Non-pigmented ciliary epithelial cell (primary cell): ENCODE measurements around the gene ACOXL.

Experiments used
- DNase-seq: peaks from one replicate; pipeline ENCODE4 v3.0.0-alpha.2; 2010; ENCODE audit warnings: low read depth

Gene ACOXL

DNA sequence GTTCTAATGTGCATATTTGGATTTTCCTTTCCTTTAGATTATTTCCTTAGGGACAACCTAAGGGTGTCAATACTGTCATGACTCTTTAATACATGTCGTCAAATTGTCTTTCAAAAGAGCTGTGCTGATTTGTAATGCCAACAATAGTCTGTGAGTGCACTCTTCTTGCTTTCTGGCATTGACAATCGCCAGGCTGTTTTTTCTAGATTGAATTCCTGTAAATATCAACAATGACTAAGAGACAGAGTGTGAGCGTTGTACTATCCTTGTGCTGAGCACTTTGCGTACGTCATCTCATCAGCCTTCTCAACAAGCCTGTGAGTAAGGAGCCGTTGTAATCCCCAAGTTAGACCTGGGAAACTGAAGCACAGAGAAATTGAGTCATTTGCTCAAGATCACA is 96.0 kb downstream of the ACOXL start:
- DNase-seq: no peak

DNA sequence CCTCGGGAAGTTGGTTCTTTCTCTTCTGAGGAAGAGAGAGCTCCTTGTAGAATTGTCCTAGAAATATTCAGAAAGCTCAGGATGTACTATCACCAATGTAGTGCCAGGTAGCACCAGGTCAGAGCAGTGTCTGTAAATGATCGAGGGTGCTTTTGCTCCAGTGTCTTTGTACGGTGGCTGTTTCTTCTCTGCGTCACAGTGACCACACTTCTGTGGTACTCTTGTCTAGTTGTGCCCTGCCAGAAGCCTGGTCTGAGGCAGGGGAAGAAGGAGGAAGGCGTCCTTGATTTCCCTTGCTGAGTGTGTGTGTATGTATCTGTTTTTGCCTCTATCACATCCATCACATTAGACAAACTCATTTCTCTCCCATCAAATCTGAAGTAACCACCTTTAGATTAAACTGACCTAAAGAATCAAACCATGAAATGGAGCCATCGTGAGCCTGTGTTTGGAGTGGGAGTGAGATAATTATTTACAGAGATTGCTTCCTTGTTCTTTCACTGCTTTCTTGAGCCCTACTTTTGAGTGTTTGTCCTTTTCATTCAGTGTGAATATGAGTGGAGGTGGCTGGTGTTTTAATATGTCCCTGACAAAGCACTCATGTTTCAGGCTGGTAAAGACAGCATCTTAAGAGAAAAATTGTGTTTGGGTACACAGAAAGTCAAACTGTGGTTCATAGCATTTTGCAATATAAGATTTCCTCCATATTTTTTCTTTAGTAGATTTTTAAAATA is 97.2 kb downstream of the ACOXL start:
- DNase-seq: no peak

DNA sequence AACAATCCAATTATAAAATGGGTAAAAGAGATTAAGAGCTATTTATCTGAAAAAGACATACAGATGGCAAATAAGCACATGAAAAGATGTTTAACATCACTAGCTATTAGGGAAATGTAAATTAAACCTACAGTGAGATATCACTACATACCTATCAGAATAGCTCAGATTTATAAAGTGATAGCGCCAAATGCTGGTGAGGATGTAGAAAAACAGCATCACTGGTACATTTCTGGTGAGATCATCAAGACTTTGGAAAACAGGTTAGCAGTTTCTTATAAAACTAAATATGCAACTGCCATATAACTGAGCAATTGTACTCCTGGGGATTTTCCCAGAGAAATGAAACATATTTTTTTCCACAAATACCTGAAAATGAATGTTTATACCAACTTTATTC is 100.4 kb downstream of the ACOXL start:
- DNase-seq: no peak

DNA sequence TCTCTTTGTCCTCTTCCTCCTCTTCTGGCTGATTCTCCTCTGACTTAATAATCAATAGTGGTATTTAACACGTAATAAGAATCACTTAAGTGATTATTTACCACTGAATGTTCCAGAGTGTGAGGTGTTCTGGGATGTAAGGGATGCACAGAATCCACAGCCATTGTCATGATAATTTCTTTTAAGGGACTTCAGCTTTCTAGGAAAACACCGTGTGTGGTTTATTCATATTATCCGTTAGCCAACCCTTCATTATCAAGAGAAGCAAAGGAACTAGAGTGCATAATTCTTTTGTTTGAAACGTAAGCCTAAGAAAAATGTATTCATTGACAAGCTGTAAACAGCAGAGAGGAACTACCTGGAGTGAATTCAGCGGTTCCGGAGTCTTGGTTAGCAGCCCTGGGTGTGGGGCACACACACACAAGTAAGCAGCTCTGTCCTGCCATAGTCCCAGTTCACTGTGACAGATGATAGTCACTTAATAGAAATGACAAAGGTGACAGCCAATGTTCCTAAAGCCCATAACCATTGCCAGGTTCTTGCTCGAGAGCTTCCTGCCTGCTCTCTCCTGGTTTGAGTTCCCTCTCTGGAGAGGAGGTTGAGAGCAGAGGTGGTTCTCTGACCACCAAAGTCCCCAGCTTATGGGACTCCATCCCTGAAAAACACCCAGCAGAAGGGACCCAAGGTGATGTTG is 101.9 kb downstream of the ACOXL start:
- no peak for DNase-seq

DNA sequence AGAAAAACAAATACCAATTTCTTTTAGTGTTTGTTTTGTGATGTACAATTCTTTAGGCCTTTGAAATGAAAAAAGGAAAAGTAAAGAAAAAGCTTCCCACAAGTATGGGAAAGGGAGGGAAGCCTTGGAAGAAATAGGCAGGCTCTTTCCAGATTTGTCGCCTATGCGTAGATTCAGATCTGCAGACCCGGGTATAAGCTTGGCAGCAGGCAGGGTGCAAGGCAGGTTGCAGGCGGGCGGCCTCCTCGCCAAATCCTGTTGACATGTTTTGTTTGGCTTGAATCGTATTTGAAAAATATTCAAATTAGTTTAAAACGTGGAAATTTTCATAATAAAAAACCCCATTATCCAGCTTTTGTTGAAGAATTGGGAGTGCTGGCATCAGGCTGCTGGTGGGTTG is 104.3 kb downstream of the ACOXL start:
- no peak for DNase-seq

DNA sequence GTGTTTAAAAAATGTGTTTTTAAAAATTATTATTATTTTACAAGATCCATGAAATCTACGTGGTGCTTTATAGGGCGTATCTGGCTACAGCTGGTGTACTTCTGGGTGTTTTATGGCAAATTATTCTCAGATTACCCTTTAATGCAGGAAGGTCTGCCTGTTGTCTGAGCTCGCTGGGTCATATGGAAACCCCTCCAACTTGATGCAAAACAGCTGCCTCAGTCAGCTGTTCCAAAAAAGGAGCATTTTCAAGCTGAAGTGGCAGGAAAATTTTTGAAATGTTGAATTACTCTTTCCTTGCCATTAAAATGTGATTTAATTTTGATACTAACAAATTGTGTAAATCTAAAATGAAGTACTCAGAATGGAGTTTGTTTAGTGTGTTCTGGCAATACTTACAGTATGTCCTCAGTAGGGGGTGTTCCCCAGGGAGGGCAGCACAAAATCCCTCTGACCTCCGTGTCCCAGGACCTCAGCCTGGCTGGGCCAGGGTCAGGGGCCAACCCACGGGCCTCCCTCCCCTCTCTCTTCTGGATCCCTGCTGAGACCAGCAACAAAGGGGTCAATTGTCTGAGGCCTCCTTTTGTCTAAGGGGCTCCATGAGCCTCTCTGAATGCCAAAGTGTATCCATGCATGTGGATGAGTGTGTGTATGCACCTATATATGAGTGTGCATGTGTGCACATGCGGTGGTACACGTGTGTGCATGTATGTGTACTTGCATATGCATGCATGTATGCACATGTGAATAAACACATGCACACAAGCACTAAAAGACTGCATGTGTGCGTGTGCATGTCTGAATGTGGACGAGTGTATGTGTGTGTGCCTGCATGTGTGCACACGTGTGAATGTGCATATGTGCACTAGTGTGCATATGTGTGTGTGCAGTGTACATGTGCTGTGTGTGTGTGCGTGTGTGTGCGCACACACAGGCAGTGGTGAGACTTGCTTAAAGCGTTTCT is 105.4 kb downstream of the ACOXL start:
- no peak for DNase-seq

DNA sequence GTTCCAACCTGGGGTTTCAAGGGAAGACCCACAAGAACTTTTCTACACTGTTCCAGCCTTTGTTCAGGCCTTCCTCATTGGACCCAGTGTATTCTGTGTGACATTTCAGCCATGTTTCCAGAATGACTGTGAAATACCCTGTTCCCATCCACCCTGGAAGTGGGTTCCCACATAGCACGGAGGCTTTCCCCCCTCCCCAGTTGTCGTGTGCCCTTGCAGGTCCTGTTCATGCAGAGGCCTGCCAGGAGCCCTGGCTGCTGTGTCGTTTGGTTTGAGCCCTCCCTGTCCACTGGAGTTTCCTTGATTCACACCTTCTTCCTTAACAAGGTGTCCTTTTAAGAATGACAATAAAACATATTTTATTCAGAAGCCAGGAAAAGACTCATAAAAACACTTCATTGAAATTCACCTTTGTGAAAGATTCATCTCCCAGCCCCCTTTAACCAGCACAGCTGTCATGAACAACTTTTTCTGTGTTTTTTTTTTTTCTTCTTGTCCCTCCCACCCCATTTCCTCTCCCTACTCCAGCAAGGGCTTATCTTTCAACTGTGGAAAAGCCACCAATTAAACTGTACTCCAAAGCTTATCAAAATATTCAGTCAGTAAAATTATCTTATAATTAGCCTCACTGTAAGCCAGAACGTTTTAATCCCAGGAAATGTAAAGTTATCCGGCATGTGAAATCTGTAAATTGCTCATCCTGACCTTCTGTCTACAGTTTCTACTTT is 106.4 kb downstream of the ACOXL start:
- no peak for DNase-seq

DNA sequence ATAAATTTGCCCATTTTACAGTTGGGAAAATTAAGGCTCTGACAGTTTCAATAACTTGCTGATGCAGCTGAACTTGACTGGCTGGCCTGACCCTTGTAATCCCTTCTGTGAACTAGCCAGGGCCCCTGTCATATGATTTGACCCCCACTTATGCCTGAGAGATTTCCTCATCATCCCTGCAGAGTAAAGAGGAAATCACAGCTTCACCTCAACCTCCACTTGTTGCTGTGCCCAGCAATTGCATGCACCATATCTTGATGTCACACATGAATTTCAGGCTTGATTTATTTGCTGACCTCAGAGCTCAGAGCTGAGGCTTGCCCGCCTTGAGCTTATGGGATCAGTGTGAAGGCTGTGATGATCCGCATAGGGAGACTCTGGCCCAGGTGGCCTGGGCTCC is 108.1 kb downstream of the ACOXL start:
- no peak for DNase-seq

DNA sequence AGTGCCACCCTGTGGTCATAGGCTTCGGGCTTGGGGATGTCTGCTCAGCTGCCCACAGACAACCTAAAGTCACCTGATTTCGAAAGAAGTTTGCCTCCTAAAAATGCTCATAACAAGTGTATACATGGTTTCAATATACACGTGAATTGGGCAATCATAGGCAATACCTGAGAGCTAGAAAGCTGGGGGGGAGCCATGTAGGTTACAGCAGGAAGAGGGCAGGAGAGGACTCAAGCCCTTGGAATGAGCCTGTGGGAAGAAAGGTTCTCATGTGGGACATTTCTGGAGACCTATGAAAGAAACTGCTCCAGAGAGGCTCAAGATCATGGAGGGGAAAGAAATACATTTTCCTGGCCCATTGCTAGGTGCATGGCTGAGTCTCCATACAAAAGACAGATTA is 109.7 kb downstream of the ACOXL start:
- no peak for DNase-seq

DNA sequence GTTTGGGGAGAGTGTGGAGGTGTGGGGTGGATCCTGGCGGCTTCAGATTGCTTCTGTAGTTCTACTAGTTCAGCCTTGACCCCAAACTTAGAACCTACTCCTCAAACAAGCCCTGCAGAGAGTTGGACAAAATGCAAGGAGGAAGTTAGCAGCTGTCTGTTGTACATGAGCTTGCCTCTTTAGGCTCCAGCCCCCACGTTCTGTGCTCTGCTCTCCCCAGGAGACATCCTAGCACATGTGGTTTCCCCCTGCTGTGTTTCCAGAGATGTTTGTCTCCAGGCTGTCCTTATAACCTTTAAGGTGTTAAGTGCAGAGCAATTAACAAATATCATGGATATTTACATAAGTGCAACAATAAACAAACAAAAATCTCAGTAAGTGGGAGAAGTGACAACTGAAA is 111.1 kb downstream of the ACOXL start:
- DNase-seq: no peak

DNA sequence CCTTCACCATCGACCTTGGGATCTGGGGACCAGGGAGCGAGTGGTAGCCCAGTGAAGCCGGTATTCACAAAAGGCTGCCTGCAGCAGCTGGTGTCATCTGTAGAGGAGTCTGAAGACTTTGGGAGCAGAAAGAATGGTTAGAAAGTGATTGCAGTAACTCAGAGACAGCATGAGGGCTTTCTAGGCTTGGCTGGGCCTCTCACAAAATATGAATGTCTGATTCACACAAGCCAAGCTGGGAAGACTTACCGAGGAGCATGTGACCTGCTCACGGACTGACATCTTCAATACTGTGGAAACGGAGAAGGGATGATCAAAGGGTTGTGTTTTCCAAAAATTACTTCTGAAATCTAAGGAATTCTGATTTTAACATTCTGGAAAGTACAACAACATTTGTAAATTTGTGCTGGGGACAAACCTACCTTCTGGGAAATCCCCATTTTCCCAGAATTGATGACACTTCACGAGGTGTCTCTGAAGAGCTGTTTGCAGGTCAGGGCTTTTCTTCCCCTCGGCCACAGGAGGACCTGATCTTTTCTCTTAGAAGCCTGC is 111.7 kb downstream of the ACOXL start:
- DNase-seq: no peak

DNA sequence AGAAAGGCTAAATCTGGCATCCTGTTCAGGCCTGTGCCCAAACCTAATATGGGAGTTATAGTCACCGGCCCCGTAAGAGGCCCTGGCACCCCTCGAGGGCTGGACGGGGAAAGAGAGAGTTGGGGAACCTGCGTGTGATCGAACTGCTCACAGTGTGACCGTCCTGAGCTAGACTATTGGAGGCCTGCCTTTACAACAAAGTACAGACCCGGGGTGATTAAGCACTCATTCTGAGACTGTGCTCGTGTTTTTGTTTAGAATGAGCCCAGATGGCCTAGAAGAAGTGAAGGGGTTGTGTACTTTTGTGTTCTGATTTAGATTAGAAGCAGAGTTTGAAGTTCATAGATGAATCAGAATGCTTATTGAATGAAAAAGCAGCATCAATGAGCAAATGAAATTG is 115.3 kb downstream of the ACOXL start:
- no peak for DNase-seq

DNA sequence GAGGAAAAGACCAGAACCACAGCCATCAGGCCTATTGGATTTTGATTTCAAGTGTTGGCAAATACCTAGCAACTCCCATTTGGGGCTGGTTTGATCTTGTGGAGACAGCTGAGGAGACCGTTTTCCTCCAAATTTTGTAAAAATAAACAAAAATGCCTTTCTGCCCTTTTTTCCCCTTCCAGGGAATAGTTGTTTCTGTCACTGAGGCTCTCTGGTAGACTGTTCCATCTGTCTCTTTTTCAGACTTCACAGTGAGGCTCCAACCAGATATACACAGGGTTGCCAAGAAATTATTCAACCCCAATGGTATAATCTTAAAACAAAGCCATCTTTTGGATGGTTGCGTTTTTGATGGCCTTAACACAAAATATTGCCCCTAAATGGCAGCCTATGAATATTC is 115.7 kb downstream of the ACOXL start:
- no peak for DNase-seq

DNA sequence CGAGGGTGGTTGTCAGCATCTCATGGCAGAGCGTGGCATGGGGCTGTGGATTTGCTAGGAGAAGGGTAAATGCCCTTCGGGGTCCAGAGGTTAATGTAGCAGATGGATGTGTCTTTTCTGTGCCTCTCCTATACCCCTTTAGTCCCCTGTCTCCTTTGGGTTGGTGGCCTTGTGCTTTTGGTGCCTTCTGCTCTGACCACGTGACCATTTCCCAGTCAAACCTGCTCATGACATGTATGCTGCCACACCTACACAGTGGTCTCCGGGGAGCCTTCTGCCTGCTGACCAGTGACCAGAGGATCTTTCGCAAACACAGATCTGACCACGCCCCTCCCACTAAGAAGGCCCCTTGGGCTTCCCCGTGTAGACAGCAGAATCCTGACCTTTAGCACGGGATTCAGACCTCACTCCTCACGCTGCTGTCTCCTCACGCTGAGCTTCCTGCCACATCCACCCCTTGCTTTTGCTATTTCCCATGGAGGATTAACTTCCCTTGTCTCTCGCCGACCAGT is 116.2 kb downstream of the ACOXL start:
- DNase-seq: no peak

DNA sequence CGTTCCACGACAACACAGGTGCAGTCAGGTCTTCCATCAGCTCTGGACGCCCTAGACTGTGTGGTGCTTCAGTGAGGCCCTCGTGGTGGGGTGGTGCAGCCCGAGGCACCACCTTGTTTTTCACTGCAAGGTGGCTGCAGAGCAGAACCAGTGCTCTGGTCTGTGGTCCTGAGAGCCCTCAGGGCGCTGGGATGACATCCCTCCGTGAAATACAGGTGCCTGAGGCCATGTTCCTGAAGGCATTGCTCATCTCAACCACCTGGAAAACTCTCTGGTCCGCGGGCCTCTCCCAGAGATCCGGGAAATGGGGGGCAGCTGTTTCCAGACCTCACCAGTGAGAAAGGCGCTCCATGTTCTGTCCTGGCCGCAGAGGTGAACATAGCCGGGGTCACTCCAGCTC is 119.2 kb downstream of the ACOXL start:
- no peak for DNase-seq

DNA sequence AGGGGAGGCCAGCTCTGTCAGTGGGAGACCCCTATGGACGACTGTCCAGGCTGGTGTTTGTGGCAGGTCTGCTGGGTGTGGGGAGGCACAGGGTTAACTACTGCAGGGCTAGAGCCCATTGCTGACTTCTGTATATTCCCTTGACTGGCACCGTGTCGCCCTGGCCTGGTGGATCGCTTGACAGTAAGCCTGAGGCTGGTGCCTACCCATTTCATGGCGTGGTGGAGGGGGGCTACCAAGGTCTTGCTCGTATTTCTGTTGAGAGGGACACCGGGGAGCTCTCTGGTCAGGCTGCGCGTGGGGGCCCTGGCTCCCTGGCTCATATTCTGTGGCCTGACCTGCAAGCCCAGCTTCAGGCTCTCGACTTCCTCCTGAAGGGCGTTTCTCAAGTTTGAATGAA is 119.7 kb downstream of the ACOXL start:
- DNase-seq: no peak

DNA sequence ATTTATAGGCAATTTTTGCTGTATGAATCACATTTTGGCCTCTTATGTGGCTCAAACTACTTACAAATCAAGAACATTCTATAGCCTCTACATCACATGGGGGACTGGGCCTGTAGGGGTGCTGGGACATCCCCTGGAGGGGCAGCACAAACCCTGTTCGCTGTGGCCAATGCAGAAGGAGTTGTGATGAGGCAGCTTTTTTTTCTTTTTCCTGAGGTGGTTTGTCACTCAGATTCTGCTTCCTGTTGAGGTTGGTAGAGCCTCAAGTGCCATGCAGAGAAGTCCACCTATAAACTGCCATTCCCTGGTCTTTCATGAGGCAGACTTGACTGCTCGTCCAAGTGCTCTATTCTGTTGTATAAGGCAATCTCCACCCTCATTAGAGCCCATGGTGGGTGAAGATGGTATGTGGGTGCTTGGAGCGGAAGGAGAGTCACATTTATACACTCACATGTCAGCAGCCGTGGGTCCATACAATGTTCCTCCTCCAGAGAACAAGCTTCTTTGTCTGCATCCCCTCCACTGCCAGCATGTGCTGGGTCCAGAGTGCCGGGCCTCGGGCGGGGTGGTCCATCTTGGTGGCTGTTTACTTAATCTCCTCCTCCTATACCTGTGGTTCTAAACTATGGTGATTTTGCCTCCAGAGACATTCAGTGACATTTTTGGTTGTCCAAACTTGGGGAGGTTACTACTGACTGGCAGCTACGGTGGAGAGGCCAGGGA is 120.3 kb downstream of the ACOXL start:
- DNase-seq: no peak

DNA sequence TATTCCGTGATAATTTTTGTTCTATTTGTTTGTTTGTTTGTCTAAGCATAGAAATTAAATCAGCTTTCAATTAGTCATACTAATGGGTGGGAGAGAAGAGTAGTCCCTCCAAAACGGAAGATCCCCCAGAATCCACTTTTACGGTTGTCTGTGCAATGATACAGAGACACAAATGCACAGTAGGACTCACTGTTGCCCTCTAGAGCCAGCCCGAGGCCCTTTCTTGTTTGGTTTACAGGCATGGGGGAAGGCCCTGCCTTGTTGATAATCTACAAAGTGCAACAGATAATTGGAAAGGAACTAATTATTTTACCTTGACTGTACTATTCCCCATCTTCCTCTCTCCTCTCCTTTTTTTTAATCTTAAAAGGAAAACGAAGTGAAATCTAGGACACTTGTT is 121.1 kb downstream of the ACOXL start:
- no peak for DNase-seq

DNA sequence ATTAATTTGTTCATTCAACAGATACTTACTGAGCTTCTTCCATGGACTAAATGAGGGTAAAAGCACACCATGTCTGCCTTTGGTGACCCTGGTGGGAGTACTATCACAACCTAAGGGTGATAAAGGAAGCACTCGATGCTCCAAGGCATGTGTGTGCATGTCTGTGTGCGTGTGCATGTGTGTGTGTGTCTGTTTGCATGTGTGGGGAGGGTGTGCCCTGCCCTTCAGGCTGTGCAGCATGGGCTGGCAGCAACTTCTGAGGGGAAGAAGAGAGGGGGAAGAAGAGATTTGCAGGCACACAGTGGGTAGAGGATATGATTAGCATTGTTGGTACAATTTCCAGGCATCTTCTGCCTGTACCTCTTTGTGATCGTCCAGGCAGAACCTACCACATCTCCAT is 121.6 kb downstream of the ACOXL start:
- no peak for DNase-seq

DNA sequence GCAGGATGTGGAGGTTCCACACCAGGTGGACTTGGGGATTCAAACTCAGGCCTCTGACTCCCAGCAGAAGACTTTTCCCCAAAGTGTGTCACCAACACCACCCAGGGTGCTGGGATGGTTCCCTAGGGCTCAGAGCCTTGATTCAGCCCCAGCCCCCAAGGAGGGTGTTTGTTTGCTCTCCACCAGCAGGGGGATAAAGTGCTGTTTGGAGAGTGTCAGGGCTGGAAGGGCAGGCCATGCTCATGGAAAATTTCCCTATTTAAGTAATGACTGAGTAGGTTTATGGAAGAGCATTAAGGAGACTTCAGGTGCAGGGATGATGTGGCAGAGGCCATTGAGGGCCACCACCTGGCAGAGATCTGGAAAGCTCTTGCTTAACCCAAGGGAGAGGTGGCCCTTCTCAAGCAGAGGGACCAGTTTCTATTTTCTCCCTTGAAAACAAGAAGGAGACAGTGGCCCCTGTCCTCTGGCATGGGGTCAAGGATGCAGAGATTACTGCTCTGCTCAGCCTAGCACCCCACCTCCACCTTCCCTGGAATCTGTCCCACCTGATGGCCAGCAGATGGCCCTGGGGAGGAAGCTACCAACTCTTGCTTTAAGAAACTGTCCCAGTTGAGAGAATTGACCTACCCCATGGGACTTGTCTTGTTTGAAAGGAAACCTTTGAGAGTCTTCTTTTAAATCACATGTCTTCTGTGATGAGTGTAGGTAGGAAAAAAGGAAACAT is 122.1 kb downstream of the ACOXL start:
- DNase-seq: no peak
